KMS-11 (cell line): ENCODE data around the gene CNIH3.

ENCODE experiments used
- H2AFZ ChIP-seq: fragments of 200-600 bp; sonication (generic); 2 replicates; pipeline ENCODE4 v1.6.1; 2016; ENCODE audit warnings: antibody characterized with exemption, mixed run types, low read depth
- H3K27ac ChIP-seq: fragments of 200-600 bp; sonication (generic); 2 replicates; pipeline ENCODE4 v1.6.1; 2016; ENCODE audit warnings: mild to moderate bottlenecking, mixed run types
- H3K27me3 ChIP-seq: fragments of 200-600 bp; sonication (generic); 2 replicates; pipeline ENCODE4 v1.6.1; 2017; ENCODE audit warnings: mild to moderate bottlenecking, low read depth, mixed run types, moderate library complexity; ENCODE audit not compliant: insufficient read depth
- H3K36me3 ChIP-seq: fragments of 200-600 bp; sonication (generic); 2 replicates; pipeline ENCODE4 v1.6.1; 2017; ENCODE audit warnings: mild to moderate bottlenecking, mixed run types; ENCODE audit not compliant: insufficient read depth
- H3K4me1 ChIP-seq: fragments of 200-600 bp; sonication (generic); 2 replicates; pipeline ENCODE4 v1.6.1; 2016; ENCODE audit warnings: mild to moderate bottlenecking, low read depth, mixed run types; ENCODE audit not compliant: poor library complexity, severe bottlenecking
- H3K4me2 ChIP-seq: fragments of 200-600 bp; sonication (generic); 2 replicates; pipeline ENCODE4 v1.7.0; 2016; ENCODE audit warnings: mild to moderate bottlenecking, mixed run types
- H3K4me3 ChIP-seq: fragments of 200-600 bp; sonication (generic); IDR thresholded peaks from 2 replicates; pipeline ENCODE4 v1.6.1; 2017; ENCODE audit warnings: low read depth, low read length, mixed read lengths; ENCODE audit not compliant: insufficient read depth
- H3K79me2 ChIP-seq: fragments of 200-600 bp; sonication (generic); 2 replicates; pipeline ENCODE4 v1.6.1; 2016; ENCODE audit warnings: low read depth, mixed run types; ENCODE audit not compliant: insufficient read depth
- H3K9ac ChIP-seq: fragments of 200-600 bp; sonication (generic); 2 replicates; pipeline ENCODE4 v1.6.1; 2016; ENCODE audit warnings: mild to moderate bottlenecking, mixed run types
- H4K20me1 ChIP-seq: fragments of 200-600 bp; sonication (generic); 2 replicates; pipeline ENCODE4 v1.6.1; 2016; ENCODE audit warnings: mild to moderate bottlenecking, mixed run types; ENCODE audit not compliant: insufficient read depth
- CTCF ChIP-seq: fragments of 200-600 bp; sonication (generic); conservative IDR thresholded peaks from 2 replicates; pipeline ENCODE4 v1.6.1; 2017; ENCODE audit warnings: low read depth, mild to moderate bottlenecking, antibody characterized with exemption, low read length, moderate library complexity, mixed read lengths

Gene CNIH3

GRCh38 chr1:224626042-224626441 lies 9.9 kb downstream of the CNIH3 start:
- no peak for TF ChIP-seq CTCF
- Histone ChIP-seq H3K79me2 (peaks cover 3% of the 10 kb centered on the region; the same call in 1 of the 2 replicates), H3K9ac (no peak overlapping the region), H3K27ac (peak overlapping the region; percentile 96; the same call in 1 of the 2 replicates), H3K4me2 (peak overlapping the region; percentile 31), H2AFZ (no peak overlapping the region), H3K4me1 (peaks cover 86% of the 10 kb centered on the region), H3K4me3 (no peak overlapping the region), H3K36me3 (no peaks in the 10 kb centered on the region), H4K20me1 (no peaks in the 10 kb centered on the region), H3K27me3 (no peaks in the 10 kb centered on the region)

GRCh38 chr1:224629965-224630364 lies 13.8 kb downstream of the CNIH3 start:
- Histone ChIP-seq H3K79me2 (peaks cover under 1% of the 10 kb centered on the region; the same call in 1 of the 2 replicates), H3K9ac (no peak overlapping the region), H3K36me3 (no peaks in the 10 kb centered on the region), H4K20me1 (no peaks in the 10 kb centered on the region), H3K4me3 (no peak overlapping the region), H3K27ac (no peak overlapping the region), H3K4me1 (peaks cover 78% of the 10 kb centered on the region), H3K4me2 (peak overlapping the region; percentile 44), H2AFZ (no peak overlapping the region), H3K27me3 (no peaks in the 10 kb centered on the region)
- TF ChIP-seq CTCF = no peak

GRCh38 chr1:224631462-224632115 lies 15.5 kb downstream of the CNIH3 start:
- no peak for TF ChIP-seq CTCF
- no peaks in the 10 kb centered on the region for H4K20me1 ChIP-seq
- no peak overlapping the region for H2AFZ ChIP-seq
- H3K4me3 ChIP-seq = no peak overlapping the region
- H3K9ac ChIP-seq = no peak overlapping the region
- H3K27me3 ChIP-seq = no peaks in the 10 kb centered on the region
- H3K79me2 ChIP-seq = no peaks in the 10 kb centered on the region
- H3K4me1 ChIP-seq = peaks cover 62% of the 10 kb centered on the region
- no peak overlapping the region for H3K27ac ChIP-seq
- H3K36me3 ChIP-seq = no peaks in the 10 kb centered on the region
- peak overlapping the region; percentile 44; the same call in 1 of the 2 replicates for H3K4me2 ChIP-seq

- peak overlapping the region; percentile 22; the same call in 1 of the 2 replicates for H3K4me2 ChIP-seq
- H3K9ac ChIP-seq = no peak overlapping the region
- H3K27me3 ChIP-seq = no peaks in the 10 kb centered on the region
- no peak overlapping the region for H3K27ac ChIP-seq
- H3K4me1 ChIP-seq = peaks cover 63% of the 10 kb centered on the region
- H2AFZ ChIP-seq = no peak overlapping the region
- no peaks in the 10 kb centered on the region for H4K20me1 ChIP-seq
- TF ChIP-seq CTCF = no peak
- no peaks in the 10 kb centered on the region for H3K36me3 ChIP-seq
- H3K4me3 ChIP-seq = no peak overlapping the region
- no peaks in the 10 kb centered on the region for H3K79me2 ChIP-seq
Observed at GRCh38 chr1:224632381-224632871, 16.3 kb downstream of the CNIH3 start.
